SIG-M5 (cell line): ENCODE data around the gene YIPF2.
"Not testable (repeated sequence)": the region's sequence is repeated elsewhere in the genome, so short reads cannot be mapped to it uniquely, and the experiment has no call there.

Experiments used
- DNase-seq: peaks from one replicate; lab custom pipeline; 2025; lab: John Stamatoyannopoulos, UW

Gene YIPF2

GRCh38 chr19:10911579-10912363 is 16.7 kb downstream of the YIPF2 start:
- no peak for DNase-seq

GRCh38 chr19:10908380-10908960 is 20.0 kb downstream of the YIPF2 start:
- no peak for DNase-seq

- DNase-seq, result no peak
Measured at GRCh38 chr19:10907925-10908324, 20.5 kb downstream of the YIPF2 start.

- no peak for DNase-seq
Measured at GRCh38 chr19:10899151-10899653, 29.2 kb downstream of the YIPF2 start.

- no peak for DNase-seq
Measured at GRCh38 chr19:10898633-10899032, 29.8 kb downstream of the YIPF2 start.

- no peak for DNase-seq
Measured at GRCh38 chr19:10896851-10897526, 31.4 kb downstream of the YIPF2 start.

- no peak for DNase-seq
Measured at GRCh38 chr19:10895920-10896319, 32.5 kb downstream of the YIPF2 start.

- DNase-seq, result no peak
Measured at GRCh38 chr19:10895363-10895762, 33.1 kb downstream of the YIPF2 start.

GRCh38 chr19:10894911-10895213 is 33.6 kb downstream of the YIPF2 start:
- no peak for DNase-seq

GRCh38 chr19:10892256-10892655 is 36.2 kb downstream of the YIPF2 start:
- DNase-seq, result no peak

- no peak for DNase-seq
Measured at GRCh38 chr19:10891405-10892086, 36.9 kb downstream of the YIPF2 start.

GRCh38 chr19:10889880-10890279 is 38.6 kb downstream of the YIPF2 start:
- DNase-seq, result no peak

- no peak for DNase-seq
Measured at GRCh38 chr19:10888421-10888866, 40.0 kb downstream of the YIPF2 start.

GRCh38 chr19:10887616-10888367 is 40.6 kb downstream of the YIPF2 start:
- no peak for DNase-seq

- DNase-seq, result no peak
Measured at GRCh38 chr19:10885201-10886169, 43.0 kb downstream of the YIPF2 start.

- no peak for DNase-seq
Measured at GRCh38 chr19:10884274-10884673, 44.2 kb downstream of the YIPF2 start.

- DNase-seq, result no peak
Measured at GRCh38 chr19:10882108-10882457, 46.4 kb downstream of the YIPF2 start.

GRCh38 chr19:10881403-10882107 is 46.9 kb downstream of the YIPF2 start:
- DNase-seq, result no peak

GRCh38 chr19:10878253-10878652 is 50.2 kb downstream of the YIPF2 start:
- DNase-seq, result no peak

- DNase-seq, result not testable (repeated sequence)
Measured at GRCh38 chr19:10877608-10878007, 50.8 kb downstream of the YIPF2 start.
